GM23338 (cell line): ENCODE data around the gene PASK.

Experiments used
- CTCF ChIP-seq, 2 experiments: fragments of 200-600 bp in 1 of 2; sonication (generic) in 1 of 2; conservative IDR thresholded peaks; 2 replicates each; pipeline versions ENCODE4 v1.5.1 to v1.6.1; 2016 to 2017; ENCODE audit warnings: antibody characterized with exemption in 2 of 2, low read depth in 2 of 2, mild to moderate bottlenecking in 2 of 2, moderate library complexity in 1 of 2
- ETS1 ChIP-seq: IDR thresholded peaks from 2 replicates; pipeline ENCODE4 v1.6.1; 2016; ENCODE audit warnings: antibody characterized with exemption
- EZH2 ChIP-seq: fragments of 200-600 bp; sonication (generic); IDR thresholded peaks from one replicate; pipeline ENCODE4 v1.8.0; 2017; ENCODE audit warnings: antibody characterized with exemption, mild to moderate bottlenecking, low read depth; ENCODE audit not compliant: unreplicated experiment
- EZH2phosphoT487 ChIP-seq: fragments of 200-600 bp; sonication (generic); IDR thresholded peaks from one replicate; pipeline ENCODE4 v1.8.1; 2018; ENCODE audit warnings: antibody characterized with exemption; ENCODE audit not compliant: unreplicated experiment
- NANOG ChIP-seq: IDR thresholded peaks from 2 replicates; pipeline ENCODE4 v1.6.1; 2016; ENCODE audit warnings: antibody characterized with exemption, borderline replicate concordance
- POLR2AphosphoS5 ChIP-seq: IDR thresholded peaks from 2 replicates; pipeline ENCODE4 v1.6.1; 2016; ENCODE audit warnings: antibody characterized with exemption, low read depth
- ZNF114 ChIP-seq: fragments of 250-450 bp; sonication (Bioruptor Pico); IDR thresholded peaks from 2 replicates; pipeline ENCODE4 v1.5.0; 2020; ENCODE audit warnings: mild to moderate bottlenecking, moderate library complexity
- ZNF331 ChIP-seq: fragments of 250-450 bp; sonication (Bioruptor Pico); IDR thresholded peaks from 2 replicates; pipeline ENCODE4 v1.5.0; 2020; ENCODE audit warnings: low read depth, mild to moderate bottlenecking, moderate library complexity

- TF ChIP-seq CTCF (conservative IDR thresholded peaks at IDR 0.05; ENCODE audit: low read depth in 2 of 2) (no peak), ETS1 (no peak), EZH2 (no peak), ZNF331 (CRISPR knock-in tag) (no peak), NANOG (no peak), EZH2phosphoT487 (no peak), POLR2AphosphoS5 (no peak), ZNF114 (CRISPR knock-in tag) (no peak)
Observed at GRCh38 chr2:241066171-241066892, 82.9 kb downstream of the PASK start.
